ENCODE measurements around the gene IQGAP3.

Gene IQGAP3

GRCh38 chr1:156508205-156508954 lies 64.0 kb downstream of the IQGAP3 start:
- DNase-seq: no peak

- DNase-seq: no peak
Observed at GRCh38 chr1:156506450-156506849, 65.9 kb downstream of the IQGAP3 start.

- no peak for DNase-seq
Observed at GRCh38 chr1:156505679-156506298, 66.6 kb downstream of the IQGAP3 start.

GRCh38 chr1:156504821-156505678 lies 67.3 kb downstream of the IQGAP3 start:
- peak; percentile 85 for DNase-seq

- peak; percentile 50 for DNase-seq
Observed at GRCh38 chr1:156504438-156504813, 67.9 kb downstream of the IQGAP3 start.

- DNase-seq: no peak
Observed at GRCh38 chr1:156503698-156504437, 68.5 kb downstream of the IQGAP3 start.

- no peak for DNase-seq
Observed at GRCh38 chr1:156502894-156503697, 69.3 kb downstream of the IQGAP3 start.

- no peak for DNase-seq
Observed at GRCh38 chr1:156502391-156502893, 69.9 kb downstream of the IQGAP3 start.

- peak; percentile 54 for DNase-seq
Observed at GRCh38 chr1:156500793-156501506, 71.4 kb downstream of the IQGAP3 start.

- DNase-seq: no peak
Observed at GRCh38 chr1:156500543-156500792, 71.9 kb downstream of the IQGAP3 start, which contains the start of gene MEF2D. TSS of gene MEF2D (minus strand) at chr1:156500775. CDS start at chr1:156483292, 17,483 bp downstream.

- no peak for DNase-seq
Observed at GRCh38 chr1:156499842-156500542, 72.4 kb downstream of the IQGAP3 start.

GRCh38 chr1:156499194-156499841 lies 73.0 kb downstream of the IQGAP3 start:
- no peak for DNase-seq

GRCh38 chr1:156498432-156499193 lies 73.8 kb downstream of the IQGAP3 start:
- DNase-seq: no peak

- no peak for DNase-seq
Observed at GRCh38 chr1:156497743-156498431, 74.5 kb downstream of the IQGAP3 start.

GRCh38 chr1:156497078-156497742 lies 75.2 kb downstream of the IQGAP3 start:
- DNase-seq: no peak

GRCh38 chr1:156496211-156496761 lies 76.1 kb downstream of the IQGAP3 start:
- DNase-seq: no peak

- DNase-seq: no peak
Observed at GRCh38 chr1:156495401-156496140, 76.8 kb downstream of the IQGAP3 start.
